Measurements from ENCODE around the gene SASH1.

SASH1 gene

DNA sequence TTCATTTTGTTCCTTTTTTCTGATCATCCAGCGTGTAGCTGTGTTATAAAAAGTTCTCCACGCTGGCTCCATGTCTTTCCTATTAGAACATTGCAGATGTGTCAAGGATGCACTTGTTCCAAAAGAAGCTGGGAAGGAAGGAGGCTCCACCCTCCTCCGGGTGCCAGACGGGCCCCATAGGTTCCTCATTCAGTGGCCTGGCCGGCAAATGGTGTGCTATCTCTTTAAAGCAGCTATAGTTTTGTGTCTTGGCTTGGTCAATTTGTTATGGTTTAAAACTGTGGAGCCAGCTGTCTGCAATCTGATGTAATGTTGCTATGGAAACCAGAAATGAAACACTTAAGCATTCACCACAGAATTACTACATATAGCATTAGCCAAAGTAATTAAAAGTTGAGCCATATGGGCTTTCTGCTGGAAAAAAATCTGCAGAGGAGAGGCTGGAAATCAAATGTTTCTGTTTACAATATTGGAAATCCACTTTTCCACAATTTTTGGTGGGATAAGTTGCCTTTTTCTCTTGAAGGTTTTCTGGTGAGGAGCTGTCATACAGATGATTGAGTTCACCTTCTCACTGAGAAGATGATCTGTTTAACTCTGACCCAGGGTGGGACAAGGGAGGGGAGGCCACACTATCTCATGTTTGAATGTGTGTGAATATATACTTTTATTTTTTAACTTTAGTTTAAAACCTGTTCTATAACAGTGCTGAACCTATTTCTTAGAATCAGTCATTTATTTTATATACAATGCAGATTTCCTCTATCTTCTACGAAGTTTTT lies 167.4 kb downstream of the SASH1 start:
- TF ChIP-seq, protein P1, sequence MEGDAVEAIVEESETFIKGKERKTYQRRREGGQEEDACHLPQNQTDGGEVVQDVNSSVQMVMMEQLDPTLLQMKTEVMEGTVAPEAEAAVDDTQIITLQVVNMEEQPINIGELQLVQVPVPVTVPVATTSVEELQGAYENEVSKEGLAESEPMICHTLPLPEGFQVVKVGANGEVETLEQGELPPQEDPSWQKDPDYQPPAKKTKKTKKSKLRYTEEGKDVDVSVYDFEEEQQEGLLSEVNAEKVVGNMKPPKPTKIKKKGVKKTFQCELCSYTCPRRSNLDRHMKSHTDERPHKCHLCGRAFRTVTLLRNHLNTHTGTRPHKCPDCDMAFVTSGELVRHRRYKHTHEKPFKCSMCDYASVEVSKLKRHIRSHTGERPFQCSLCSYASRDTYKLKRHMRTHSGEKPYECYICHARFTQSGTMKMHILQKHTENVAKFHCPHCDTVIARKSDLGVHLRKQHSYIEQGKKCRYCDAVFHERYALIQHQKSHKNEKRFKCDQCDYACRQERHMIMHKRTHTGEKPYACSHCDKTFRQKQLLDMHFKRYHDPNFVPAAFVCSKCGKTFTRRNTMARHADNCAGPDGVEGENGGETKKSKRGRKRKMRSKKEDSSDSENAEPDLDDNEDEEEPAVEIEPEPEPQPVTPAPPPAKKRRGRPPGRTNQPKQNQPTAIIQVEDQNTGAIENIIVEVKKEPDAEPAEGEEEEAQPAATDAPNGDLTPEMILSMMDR (IDR thresholded peaks at IDR 0.05; ENCODE audit: extremely low read depth, insufficient read depth, missing control alignments): no peak
- peak; percentile 73 for DNase-seq (ENCODE audit: low spot score)
- in situ Hi-C loops (cut with MboI; ENCODE audit: low pct_unique_long_range_greater_than_20kb, low sequenced_read_pairs, unreplicated experiment): no loop called here

DNA sequence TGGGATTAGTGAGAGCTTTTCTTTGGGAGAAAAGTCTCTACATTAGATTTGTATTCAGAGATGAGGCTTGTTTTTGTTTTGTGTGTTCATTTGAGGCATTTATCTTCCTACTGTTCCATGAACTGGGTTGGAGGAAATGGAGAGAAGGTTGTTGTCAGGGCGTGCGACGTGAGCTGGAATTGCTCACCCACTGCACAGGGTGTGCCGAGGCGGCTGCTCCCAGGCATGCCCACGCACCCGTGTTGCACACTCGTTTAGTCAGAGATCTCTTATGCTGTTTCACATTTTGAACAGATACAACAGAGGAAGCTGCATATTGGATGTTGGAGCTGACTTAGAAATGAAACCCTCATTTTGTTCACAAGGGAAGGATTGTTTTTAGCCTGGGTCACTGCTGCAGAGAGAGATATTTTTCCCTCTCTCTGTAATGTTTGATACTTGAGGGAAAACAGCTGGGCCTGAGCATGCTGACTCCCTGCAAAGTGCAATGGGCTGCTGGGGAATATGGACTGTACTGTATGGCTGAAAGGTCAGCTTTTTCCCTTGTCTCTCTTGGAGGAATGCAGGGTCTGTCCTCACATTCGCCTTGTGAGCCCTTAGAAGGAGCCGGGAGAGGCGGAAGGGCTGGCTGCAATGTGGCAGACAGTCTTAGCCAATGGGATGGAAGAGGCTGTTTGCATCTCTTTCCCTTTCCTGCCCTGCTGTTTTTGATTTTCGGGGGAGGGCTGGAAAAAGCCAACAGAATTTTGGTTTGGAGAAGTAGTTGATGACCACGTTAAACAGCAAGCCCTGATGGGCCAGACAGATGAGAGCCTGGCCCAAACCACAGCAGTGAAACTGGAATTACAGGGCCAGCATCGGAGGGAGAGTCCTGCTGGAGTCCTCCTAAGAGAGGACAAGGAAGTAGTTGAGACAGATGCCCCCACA lies 170.8 kb downstream of the SASH1 start:
- TF ChIP-seq, protein P1 (IDR thresholded peaks at IDR 0.05; ENCODE audit: extremely low read depth, insufficient read depth, missing control alignments): no peak
- no peak for DNase-seq (ENCODE audit: low spot score)

DNA sequence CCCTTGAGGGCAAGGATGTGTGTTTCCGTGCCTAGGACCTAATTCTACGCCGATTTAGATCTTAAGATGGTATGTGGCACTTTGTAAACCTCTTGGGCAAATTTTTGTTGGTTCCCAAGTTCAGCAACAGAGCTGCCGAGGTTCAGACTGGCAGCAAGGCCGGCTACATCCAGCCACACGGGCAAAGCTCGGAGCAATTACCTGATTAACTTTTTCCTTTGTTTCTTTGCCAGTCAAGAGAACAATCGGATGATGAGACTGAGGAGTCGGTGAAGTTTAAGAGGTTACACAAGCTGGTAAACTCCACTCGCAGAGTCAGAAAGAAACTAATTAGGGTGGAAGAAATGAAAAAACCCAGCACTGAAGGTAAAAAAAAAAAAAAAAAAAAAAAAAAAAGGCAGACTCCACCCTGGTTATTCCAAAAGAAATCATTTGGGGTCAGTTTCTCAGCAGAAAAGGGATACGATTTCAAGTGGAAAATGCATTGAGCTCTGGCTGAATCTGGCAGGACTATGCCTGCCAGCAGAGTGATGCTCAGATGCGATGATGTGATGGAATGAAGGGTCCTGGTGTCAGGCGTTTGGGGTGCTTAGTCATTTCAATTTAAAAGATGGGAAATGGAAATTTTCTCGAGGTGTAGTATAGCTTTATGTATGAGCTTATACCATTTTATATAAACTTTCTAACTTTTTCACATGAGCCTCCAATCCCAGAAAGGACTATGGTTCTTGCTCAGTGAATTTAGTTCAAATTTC lies 171.6 kb downstream of the SASH1 start:
- no peak for DNase-seq (ENCODE audit: low spot score)
- TF ChIP-seq, protein P1 (IDR thresholded peaks at IDR 0.05; ENCODE audit: extremely low read depth, insufficient read depth, missing control alignments): no peak
- in situ Hi-C loops (cut with MboI; ENCODE audit: low pct_unique_long_range_greater_than_20kb, low sequenced_read_pairs, unreplicated experiment): no loop called here

More for the DNA sequence above, 170.8 kb downstream of the SASH1 start:
- in situ Hi-C loops (cut with MboI; ENCODE audit: low pct_unique_long_range_greater_than_20kb, low sequenced_read_pairs, unreplicated experiment): no loop called here

DNA sequence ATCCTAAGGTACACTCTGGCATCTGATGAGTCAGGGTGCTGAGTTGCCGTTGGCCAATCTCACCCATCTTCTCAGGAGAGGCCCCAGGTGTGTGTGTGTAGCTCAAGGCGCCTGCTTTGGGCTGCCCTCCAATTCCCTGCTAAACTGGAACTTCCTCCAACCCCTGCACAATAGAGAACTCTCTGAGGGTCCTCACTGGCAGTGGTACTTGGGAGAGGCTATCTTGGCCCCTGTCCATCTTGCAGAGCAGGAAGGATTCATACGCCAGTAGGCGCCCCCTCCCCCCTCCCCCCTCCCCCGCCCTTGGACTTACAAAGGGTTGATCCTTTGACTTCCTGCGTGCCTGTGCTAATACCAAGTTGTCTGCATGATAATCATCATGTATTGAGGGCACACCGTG lies 173.6 kb downstream of the SASH1 start:
- in situ Hi-C loops (cut with MboI; ENCODE audit: low pct_unique_long_range_greater_than_20kb, low sequenced_read_pairs, unreplicated experiment): no loop called here

DNA sequence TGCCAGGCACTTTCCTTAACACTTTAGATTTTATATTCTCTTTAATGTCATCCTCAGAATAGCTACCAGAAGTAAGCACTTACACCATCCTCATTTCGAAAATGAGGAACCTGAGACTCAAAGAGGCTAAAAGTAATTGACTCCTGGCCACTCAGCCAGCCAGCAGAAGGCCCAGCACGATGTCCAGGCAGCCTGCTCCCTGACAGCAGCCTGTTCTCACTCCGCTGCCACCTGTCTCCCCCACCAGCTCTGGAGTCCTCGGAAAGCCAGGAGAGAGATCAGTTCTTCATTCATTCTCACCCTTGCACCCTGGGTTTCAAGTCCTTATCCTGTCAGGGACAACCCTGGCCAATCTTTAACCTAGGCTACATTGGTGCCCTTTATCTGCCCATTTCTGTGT lies 174.0 kb downstream of the SASH1 start:
- TF ChIP-seq, protein P1 (IDR thresholded peaks at IDR 0.05; ENCODE audit: extremely low read depth, insufficient read depth, missing control alignments): no peak
- in situ Hi-C loops (cut with MboI; ENCODE audit: low pct_unique_long_range_greater_than_20kb, low sequenced_read_pairs, unreplicated experiment): no loop called here
- no peak for DNase-seq (ENCODE audit: low spot score)

More for the DNA sequence above, 173.6 kb downstream of the SASH1 start:
- TF ChIP-seq, protein P1 (IDR thresholded peaks at IDR 0.05; ENCODE audit: extremely low read depth, insufficient read depth, missing control alignments): no peak
- DNase-seq (ENCODE audit: low spot score): no peak

DNA sequence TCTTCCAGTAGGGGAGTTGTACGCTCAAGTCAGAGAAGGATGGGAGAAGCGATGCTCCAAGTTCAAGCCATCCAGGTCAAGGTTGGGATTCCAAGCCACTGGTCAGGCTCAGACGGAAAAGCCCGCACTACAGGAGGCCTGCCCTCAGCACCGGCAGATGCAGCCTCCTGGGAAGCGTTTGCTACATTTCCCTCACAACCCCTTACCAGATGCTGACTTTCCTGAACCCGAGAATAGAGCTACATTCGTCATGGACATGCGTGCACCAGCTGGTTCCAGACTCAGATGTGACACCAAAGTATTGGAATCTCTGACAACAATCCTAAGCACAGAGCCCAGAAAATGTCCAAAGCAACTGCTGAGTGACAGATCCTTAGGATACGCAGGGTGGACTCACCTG lies 174.8 kb downstream of the SASH1 start:
- TF ChIP-seq, protein P1 (IDR thresholded peaks at IDR 0.05; ENCODE audit: extremely low read depth, insufficient read depth, missing control alignments): no peak
- DNase-seq (ENCODE audit: low spot score): no peak
- in situ Hi-C loops (cut with MboI; ENCODE audit: low pct_unique_long_range_greater_than_20kb, low sequenced_read_pairs, unreplicated experiment): no loop called here
